K562 (cell line): Measurements from ENCODE around the gene SREBF1. TPM values are rescaled to one million over a fixed set of nuclear protein-coding genes. Genes with fewer than 3 reads are reported as not detected.

Source experiments
- ATAC-seq: fragments of 200-7000 bp; cut with Tn5 transposase; 3 replicates; pipeline ENCODE4 v1.9.1; 2020; ENCODE audit warnings: moderate library complexity
- BruUV-seq: library from RNA; stranded (reverse); fragments of 400-500 nt; replicated peaks from 2 replicates; lab custom pipeline; 2021; lab: Mats Ljungman, UMichigan
- CTCF ChIA-PET: fragments of 300-600 bp; formaldehyde crosslinking; extraction: SDS; loops from one replicate; lab custom pipeline; 2021; ENCODE audit warnings: low intra/inter-chr PET ratio; lab: Yijun Ruan, JAX
- POLR2A ChIA-PET: fragments of 300-600, 350-650 bp; sonication (Branson Sonifier 250); formaldehyde crosslinking; extraction: SDS; loops from one replicate; lab custom pipeline; 2021; ENCODE audit warnings: antibody characterized with exemption, inconsistent platforms; lab: Yijun Ruan, JAX
- DNase-seq, 4 experiments: peaks; one replicate each; pipeline versions ENCODE4 v3.0.0 to v3.0.0-alpha.2; 2011 to 2018; ENCODE audit warnings: low spot score in 3 of 4, mixed read lengths in 3 of 4; ENCODE audit errors: extremely low read depth in 1 of 4
- FAIRE-seq: peaks from 2 replicates; lab custom pipeline; 2011; peaks lifted over from hg19 to GRCh38; lab: Jason Lieb, UNC
- H2AFZ ChIP-seq: 2 replicates; pipeline ENCODE4 v1.6.0; 2011; ENCODE audit warnings: low read depth, low read length, control low read depth, inconsistent platforms
- H3K27ac ChIP-seq: fragments of 200-600 bp; 3 replicates; pipeline ENCODE4 v1.8.0; 2011; ENCODE audit warnings: low read depth, mild to moderate bottlenecking, control low read depth, inconsistent platforms, low read length, moderate library complexity, mixed read lengths; ENCODE audit errors: extremely low read depth
- H3K27me3 ChIP-seq, 2 experiments: fragments of 300-600 bp in 1 of 2; 2 replicates in 1 of 2; 3 replicates in 1 of 2; pipeline versions ENCODE4 v1.6.0 to v1.8.0; 2011; ENCODE audit warnings: inconsistent platforms in 2 of 2, low read length in 2 of 2, mild to moderate bottlenecking in 1 of 2, mixed read lengths in 1 of 2, moderate library complexity in 1 of 2; ENCODE audit not compliant: control insufficient read depth in 2 of 2, insufficient read depth in 2 of 2
- H3K36me3 ChIP-seq: fragments of 300-600 bp; 3 replicates; pipeline ENCODE4 v1.8.0; 2011; ENCODE audit warnings: mild to moderate bottlenecking, low read length, inconsistent platforms; ENCODE audit not compliant: control insufficient read depth, insufficient read depth
- H3K4me1 ChIP-seq, 2 experiments: fragments of 200-600 bp in 1 of 2; replicated peaks in 1 of 2; 2 replicates in 1 of 2; 3 replicates in 1 of 2; pipeline versions ENCODE4 v1.5.1 to v1.8.0; 2011; ENCODE audit warnings: inconsistent platforms in 2 of 2, low read length in 2 of 2, mild to moderate bottlenecking in 1 of 2, mixed read lengths in 1 of 2, moderate library complexity in 1 of 2; ENCODE audit not compliant: control insufficient read depth in 2 of 2, insufficient read depth in 2 of 2
- H3K4me2 ChIP-seq: 2 replicates; pipeline ENCODE4 v1.6.1; 2011; ENCODE audit warnings: low read length, control low read depth, inconsistent platforms, mixed read lengths; ENCODE audit not compliant: insufficient read depth
- H3K4me3 ChIP-seq: fragments of 200-600 bp; sonication (generic), shearing (Covaris generic); 2 replicates; pipeline ENCODE4 v1.5.1; 2016; ENCODE audit warnings: control low read depth, inconsistent platforms
- H3K79me2 ChIP-seq: fragments of 200-600 bp; 3 replicates; pipeline ENCODE4 v1.8.0; 2011; ENCODE audit warnings: low read length, inconsistent platforms; ENCODE audit not compliant: control insufficient read depth, insufficient read depth
- H3K9ac ChIP-seq, 2 experiments: 2 replicates each; pipeline versions ENCODE4 v1.6.0 to v1.6.1; 2011; ENCODE audit warnings: low read depth in 2 of 2, low read length in 2 of 2, control low read depth in 1 of 2, inconsistent platforms in 1 of 2, mild to moderate bottlenecking in 1 of 2, mixed read lengths in 1 of 2; ENCODE audit not compliant: insufficient read depth in 1 of 2
- H3K9me1 ChIP-seq: one replicate; pipeline ENCODE4 v1.6.0; 2011; ENCODE audit warnings: inconsistent platforms, mild to moderate bottlenecking, low read length, moderate library complexity; ENCODE audit not compliant: control insufficient read depth, insufficient read depth
- H3K9me3 ChIP-seq: replicated peaks from 2 replicates; pipeline ENCODE4 v1.5.1; 2011; ENCODE audit warnings: low read depth, low read length, inconsistent platforms; ENCODE audit not compliant: control insufficient read depth, insufficient read depth
- H4K20me1 ChIP-seq: replicated peaks from 2 replicates; pipeline ENCODE4 v1.6.1; 2011; ENCODE audit warnings: low read length, inconsistent platforms, mixed read lengths; ENCODE audit not compliant: control insufficient read depth, insufficient read depth
- BHLHE40 ChIP-seq: IDR thresholded peaks from 2 replicates; pipeline ENCODE4 v1.6.1; 2011; ENCODE audit warnings: low read length, improper control_type of control experiment
- CEBPB ChIP-seq: fragments of 450-650 bp; IDR thresholded peaks from 2 replicates; pipeline ENCODE4 v1.6.1; 2016; ENCODE audit warnings: missing genetic modification characterization, missing compliant biosample characterization
- CREM ChIP-seq: IDR thresholded peaks from 2 replicates; pipeline ENCODE4 v1.6.1; 2014; ENCODE audit warnings: antibody characterized with exemption, low read depth
- RHOXF2B ChIP-seq: fragments of 250-450 bp; sonication (Bioruptor Pico); conservative IDR thresholded peaks from 2 replicates; pipeline ENCODE4 v1.5.1; 2021
- ZNF644 ChIP-seq: fragments of 200-800 bp; sonication (Bioruptor generic); IDR thresholded peaks from 2 replicates; pipeline ENCODE4 v1.6.1; 2016; ENCODE audit warnings: low read depth, missing genetic modification characterization, missing compliant biosample characterization
- ZSCAN32 ChIP-seq: fragments of 450-650 bp; formaldehyde crosslinking; IDR thresholded peaks from 2 replicates; pipeline ENCODE4 v1.4.0; 2020; ENCODE audit warnings: mild to moderate bottlenecking, moderate library complexity
- WGBS: fragments of 100-300 bp; shearing (Covaris generic); methylation state at CpG from one replicate; pipeline ENCODE4 v1.1.6; 2016; ENCODE audit warnings: low coverage, mixed read lengths; ENCODE audit not compliant: insufficient coverage; ENCODE audit errors: missing lambda C conversion rate; 5-methylcytosine and 5-hydroxymethylcytosine counted together
- in situ Hi-C: fragments of 300-500 bp; cut with MboI; formaldehyde crosslinking; loops from 4 replicates; pipeline ENCODE4 v1.15.0; 2018; ENCODE audit warnings: inconsistent platforms, mixed read lengths
- intact Hi-C: fragments of 100-400 bp; cut with micrococcal nuclease; formaldehyde crosslinking; loops from 2 replicates; pipeline ENCODE4 v1.14.2; 2022
- microRNA counts: library from miRNA; unstranded; fragments of <30 nt; microRNA quantifications from one replicate; lab custom pipeline; 2016
- microRNA-seq: library from miRNA; unstranded; fragments of <30 nt; microRNA quantifications from one replicate; pipeline ENCODE4, GENCODE V29; 2018; ENCODE audit warnings: borderline microRNAs expressed
- polyA plus RNA-seq, 8 experiments: library from polyadenylated mRNA; depleted of rRNA in 4 of 8; stranded (reverse) in 5 of 8; unstranded in 3 of 8; fragments of >200 nt; fragmentation: Nextera tagmentation in 2 of 8; fragmentation: Illumina TruSeq in 1 of 8; extraction: Ambion mirVana in 2 of 8; extraction: Trizol in 1 of 8; gene quantifications; 2 replicates each; pipeline versions ENCODE4 v1.2.1 to v1.2.3, GENCODE V29; 2011 to 2014; ENCODE audit warnings: inconsistent platforms in 1 of 8, missing spikeins in 1 of 8
- small RNA-seq: library from RNA; depleted of rRNA; stranded (forward); fragments of <200 nt; gene quantifications from one replicate; pipeline ENCODE3, GENCODE V24; 2014
- total RNA-seq, 7 experiments: library from RNA; depleted of rRNA in 6 of 7; stranded (reverse); fragments of >200 nt in 6 of 7; fragmentation: Illumina TruSeq in 2 of 7; extraction: Trizol in 2 of 7; gene quantifications; 2 replicates each; pipeline versions ENCODE4 v1.2.1 to v1.2.3, GENCODE V29; 2011 to 2021; ENCODE audit warnings: low replicate concordance in 1 of 7

Gene SREBF1
- total and polyA plus RNA-seq, 9 of the 15 experiments (the other 6 are each of a cell fraction or from before 2014, with no cell fraction given) = 1.6 to 169 (median 69.4) TPM

- no peak for TF ChIP-seq ZNF644
- TF ChIP-seq CREM = no peak
- no peak for TF ChIP-seq RHOXF2B (CRISPR knock-in tag)
- no peak for TF ChIP-seq BHLHE40
- no peak for TF ChIP-seq CEBPB
- TF ChIP-seq ZSCAN32 (CRISPR knock-in tag) = no peak
- 83% methylated on average over 4 of the region's 5 CpGs for WGBS
- Histone ChIP-seq H3K9me3 (no peaks in the 10 kb centered on the region), H3K27ac (no peak overlapping the region), H3K9me1 (no peaks in the 10 kb centered on the region), H3K4me1 (peaks cover 0 to 15% of the 10 kb centered on the region in 2 experiments; a peak in 2 of 5 replicates), H3K36me3 (peaks cover 2% of the 10 kb centered on the region; the same call in 1 of the 3 replicates), H3K4me2 (no peak overlapping the region), H3K27me3 (no peaks in the 10 kb centered on the region), H3K4me3 (no peak overlapping the region), H4K20me1 (no peaks in the 10 kb centered on the region), H2AFZ (no peak overlapping the region), H3K79me2 (no peaks in the 10 kb centered on the region), H3K9ac (peak overlapping the region in 1 of 2 experiments; percentile 68; a peak in 1 of 4 replicates)
- intact Hi-C loops = no loop called here
- ATAC-seq = no peak
- ChIA-PET POLR2A (interaction anchor here (1.6 kb wide), 1 partner anchor 14 kb away, joined by 6 read pairs; no protein-coding TSS in a partner anchor), CTCF (no interaction called here)
- no TSS peak for BruUV-seq
- in situ Hi-C loops = no loop called here
- DNase-seq = no peak
- no peak for FAIRE-seq
Measured at GRCh38 chr17:17762744-17763105, 74.1 kb downstream of the SREBF1 start.

MicroRNA genes within 50 kb of the gene (microRNA counts, 767-probe panel; counts per million panel counts)
- not detected for microRNA hsa-miR-33b-5p (lab: Ali Mortazavi, UCI)

Small RNA genes within 50 kb of the gene (microRNA-seq; reads per million reads assigned to microRNA genes)
- 658 reads per million, percentile 91 among the genes with 10 or more reads in this experiment for gene MIR33B
- gene MIR6777 = 0.82 reads per million

Small RNA genes within 50 kb of the gene (small RNA-seq; reads per million reads assigned to genes)
- gene MIR33B = 26.4 reads per million, percentile 97 among the genes with 10 or more reads in this experiment
- gene MIR6777 = 0.66 reads per million, percentile 39 among the genes with 10 or more reads in this experiment

Other genes with a start within 250 kb of the SREBF1 start
- 32.8 and 62.4 TPM in 2 replicates for gene PEMT, start 245.3 kb downstream of the SREBF1 start, total RNA-seq (2014; rRNA removed)
- gene PEMT, start 245.3 kb downstream of the SREBF1 start, total RNA-seq (2014; rRNA removed; fragmentation: Illumina TruSeq; extraction: Trizol) = 3.9 and 5.7 TPM in 2 replicates
- gene PEMT, start 245.3 kb downstream of the SREBF1 start, total RNA-seq (2015; rRNA removed; fragmentation: Illumina TruSeq; extraction: Trizol) = 14.1 and 15.0 TPM in 2 replicates
- gene PEMT, start 245.3 kb downstream of the SREBF1 start, total RNA-seq (2021) = 28.8 and 33.9 TPM in 2 replicates
- gene PEMT, start 245.3 kb downstream of the SREBF1 start, polyA plus RNA-seq (2011; rRNA removed) = 12.7 and 24.3 TPM in 2 replicates
- 13.6 and 24.8 TPM in 2 replicates for gene PEMT, start 245.3 kb downstream of the SREBF1 start, polyA plus RNA-seq (2014; fragmentation: Illumina TruSeq; extraction: Trizol)
- gene PEMT, start 245.3 kb downstream of the SREBF1 start, polyA plus RNA-seq (2014; fragmentation: Nextera tagmentation; extraction: Ambion mirVana) = 1 to 10 TPM; 1.4 to 7.9 TPM
- gene PEMT, start 245.3 kb downstream of the SREBF1 start, polyA plus RNA-seq (2014; rRNA removed) = 26.7 and 36.4 TPM in 2 replicates
- 5.5 and 10.0 TPM in 2 replicates for gene RAI1, start 155.5 kb downstream of the SREBF1 start, total RNA-seq (2014; rRNA removed)
- 5.1 and 5.5 TPM in 2 replicates for gene RAI1, start 155.5 kb downstream of the SREBF1 start, total RNA-seq (2014; rRNA removed; fragmentation: Illumina TruSeq; extraction: Trizol)
- gene RAI1, start 155.5 kb downstream of the SREBF1 start, total RNA-seq (2015; rRNA removed; fragmentation: Illumina TruSeq; extraction: Trizol) = 6.6 and 6.8 TPM in 2 replicates
- gene RAI1, start 155.5 kb downstream of the SREBF1 start, total RNA-seq (2021) = 19.9 and 20.4 TPM in 2 replicates
- 3.7 and 3.8 TPM in 2 replicates for gene RAI1, start 155.5 kb downstream of the SREBF1 start, polyA plus RNA-seq (2011; rRNA removed)
- gene RAI1, start 155.5 kb downstream of the SREBF1 start, polyA plus RNA-seq (2014; fragmentation: Illumina TruSeq; extraction: Trizol) = 6.6 and 8.6 TPM in 2 replicates
- gene RAI1, start 155.5 kb downstream of the SREBF1 start, polyA plus RNA-seq (2014; fragmentation: Nextera tagmentation; extraction: Ambion mirVana) = 1 to 10 TPM in 1 of 2 experiments, under 1 TPM in 1; 0.68 to 1.5 TPM
- gene RAI1, start 155.5 kb downstream of the SREBF1 start, polyA plus RNA-seq (2014; rRNA removed) = 10.0 and 11.9 TPM in 2 replicates
- 2.0 and 3.1 TPM in 2 replicates for gene TOM1L2, start 135.4 kb upstream of the SREBF1 start, total RNA-seq (2014; rRNA removed)
- gene TOM1L2, start 135.4 kb upstream of the SREBF1 start, total RNA-seq (2014; rRNA removed; fragmentation: Illumina TruSeq; extraction: Trizol) = 1.8 and 2.5 TPM in 2 replicates
- 2.5 and 3.2 TPM in 2 replicates for gene TOM1L2, start 135.4 kb upstream of the SREBF1 start, total RNA-seq (2015; rRNA removed; fragmentation: Illumina TruSeq; extraction: Trizol)
- gene TOM1L2, start 135.4 kb upstream of the SREBF1 start, total RNA-seq (2021) = 4.8 and 6.0 TPM in 2 replicates
- 3.7 and 5.7 TPM in 2 replicates for gene TOM1L2, start 135.4 kb upstream of the SREBF1 start, polyA plus RNA-seq (2011; rRNA removed)
- 3.8 and 4.4 TPM in 2 replicates for gene TOM1L2, start 135.4 kb upstream of the SREBF1 start, polyA plus RNA-seq (2014; fragmentation: Illumina TruSeq; extraction: Trizol)
- gene TOM1L2, start 135.4 kb upstream of the SREBF1 start, polyA plus RNA-seq (2014; fragmentation: Nextera tagmentation; extraction: Ambion mirVana) = under 1 TPM; 0.07 to 0.42 TPM
- 2.3 and 4.4 TPM in 2 replicates for gene TOM1L2, start 135.4 kb upstream of the SREBF1 start, polyA plus RNA-seq (2014; rRNA removed)
- gene DRC3, start 135.9 kb upstream of the SREBF1 start, total RNA-seq (2014; rRNA removed) = 0.65 TPM in 1 of 2 replicates, not detected in the other
- gene DRC3, start 135.9 kb upstream of the SREBF1 start, total RNA-seq (2014; rRNA removed; fragmentation: Illumina TruSeq; extraction: Trizol) = 0.54 TPM in 1 of 2 replicates, not detected in the other
- 0.23 TPM in 1 of 2 replicates, not detected in the other for gene DRC3, start 135.9 kb upstream of the SREBF1 start, total RNA-seq (2015; rRNA removed; fragmentation: Illumina TruSeq; extraction: Trizol)
- 0.13 TPM in 1 of 2 replicates, not detected in the other for gene DRC3, start 135.9 kb upstream of the SREBF1 start, total RNA-seq (2021)
- gene DRC3, start 135.9 kb upstream of the SREBF1 start, polyA plus RNA-seq (2011; rRNA removed) = 0.03 and 0.10 TPM in 2 replicates
- gene DRC3, start 135.9 kb upstream of the SREBF1 start, polyA plus RNA-seq (2014; fragmentation: Illumina TruSeq; extraction: Trizol) = 0.40 and 0.49 TPM in 2 replicates
- gene DRC3, start 135.9 kb upstream of the SREBF1 start, polyA plus RNA-seq (2014; fragmentation: Nextera tagmentation; extraction: Ambion mirVana) = under 1 TPM; 0.13 to 0.46 TPM
- 0.16 and 0.84 TPM in 2 replicates for gene DRC3, start 135.9 kb upstream of the SREBF1 start, polyA plus RNA-seq (2014; rRNA removed)
- gene ATPAF2, start 202.2 kb upstream of the SREBF1 start, total RNA-seq (2014; rRNA removed) = 11.3 and 19.6 TPM in 2 replicates
- gene ATPAF2, start 202.2 kb upstream of the SREBF1 start, total RNA-seq (2014; rRNA removed; fragmentation: Illumina TruSeq; extraction: Trizol) = 9.4 and 11.4 TPM in 2 replicates
- gene ATPAF2, start 202.2 kb upstream of the SREBF1 start, total RNA-seq (2015; rRNA removed; fragmentation: Illumina TruSeq; extraction: Trizol) = 11.3 and 12.4 TPM in 2 replicates
- gene ATPAF2, start 202.2 kb upstream of the SREBF1 start, total RNA-seq (2021) = 19.2 and 22.5 TPM in 2 replicates
- 10.5 and 12.2 TPM in 2 replicates for gene ATPAF2, start 202.2 kb upstream of the SREBF1 start, polyA plus RNA-seq (2011; rRNA removed)
- gene ATPAF2, start 202.2 kb upstream of the SREBF1 start, polyA plus RNA-seq (2014; fragmentation: Illumina TruSeq; extraction: Trizol) = 15.0 and 17.4 TPM in 2 replicates
- gene ATPAF2, start 202.2 kb upstream of the SREBF1 start, polyA plus RNA-seq (2014; fragmentation: Nextera tagmentation; extraction: Ambion mirVana) = 1 to 10 TPM; 2.1 to 6.4 TPM
- gene ATPAF2, start 202.2 kb upstream of the SREBF1 start, polyA plus RNA-seq (2014; rRNA removed) = 11.3 and 16.2 TPM in 2 replicates
- 2.8 and 2.9 TPM in 2 replicates for gene GID4, start 202.4 kb upstream of the SREBF1 start, total RNA-seq (2014; rRNA removed)
- 3.7 and 4.1 TPM in 2 replicates for gene GID4, start 202.4 kb upstream of the SREBF1 start, total RNA-seq (2014; rRNA removed; fragmentation: Illumina TruSeq; extraction: Trizol)
- gene GID4, start 202.4 kb upstream of the SREBF1 start, total RNA-seq (2015; rRNA removed; fragmentation: Illumina TruSeq; extraction: Trizol) = 3.3 TPM in 2 replicates
- 4.8 and 6.4 TPM in 2 replicates for gene GID4, start 202.4 kb upstream of the SREBF1 start, total RNA-seq (2021)
- gene GID4, start 202.4 kb upstream of the SREBF1 start, polyA plus RNA-seq (2011; rRNA removed) = 5.9 and 6.6 TPM in 2 replicates
- 5.9 TPM in 2 replicates for gene GID4, start 202.4 kb upstream of the SREBF1 start, polyA plus RNA-seq (2014; fragmentation: Illumina TruSeq; extraction: Trizol)
- 1 to 10 TPM; 1.2 to 1.3 TPM for gene GID4, start 202.4 kb upstream of the SREBF1 start, polyA plus RNA-seq (2014; fragmentation: Nextera tagmentation; extraction: Ambion mirVana)
- gene GID4, start 202.4 kb upstream of the SREBF1 start, polyA plus RNA-seq (2014; rRNA removed) = 3.3 and 4.2 TPM in 2 replicates